ENCODE results near the gene CCDC174. TPM values are rescaled to one million over a fixed set of nuclear protein-coding genes. Genes with fewer than 3 reads are reported as not detected.

The CCDC174 gene
- total and polyA plus RNA-seq, 2 donors (not counting 3 experiments of a cell fraction or from before 2014, with no cell fraction given) = 4.7 to 16.6 TPM

DNA sequence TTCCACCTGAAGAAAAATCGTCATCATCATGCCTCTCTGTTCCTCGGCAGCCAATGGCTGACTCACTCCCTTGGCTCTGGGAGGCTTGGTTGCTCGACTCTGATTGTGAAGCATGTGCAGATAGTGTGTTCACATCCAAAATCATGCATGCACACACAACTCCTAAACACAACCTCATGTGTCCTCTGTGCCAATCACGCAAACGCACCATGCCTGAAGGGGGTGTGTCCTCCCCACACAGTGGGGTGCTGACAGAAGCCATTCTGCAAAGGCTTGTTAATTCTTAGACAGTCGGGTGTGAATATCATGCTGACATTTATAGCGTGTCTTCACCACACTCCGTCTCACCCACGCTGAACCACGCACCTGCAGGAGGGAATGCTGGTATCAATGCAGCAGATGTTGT is 11.4 kb upstream of the CCDC174 start:
- no peak overlapping the region for H3K27ac ChIP-seq (ENCODE audit: insufficient read depth, low read depth, low read length)
- ChIA-PET POLR2A (no interaction called here), CTCF (no interaction called here)
- H4K20me1 ChIP-seq (replicated peaks; ENCODE audit: control insufficient read depth, extremely low read depth, insufficient read depth, low read length) = no peaks in the 10 kb centered on the region
- DNase-seq (ENCODE audit: low read depth, low spot score) (no peak), FAIRE-seq (no peak)
- dilution Hi-C loops (cut with MboI; ENCODE audit: extremely low pct_ligation_motif_present, low sequenced_read_pairs) (no loop called here), intact Hi-C loops (cut with micrococcal nuclease) (no loop called here)
- H3K9me1 ChIP-seq (replicated peaks; ENCODE audit: control insufficient read depth, extremely low read depth, insufficient read depth, low read length) = no peaks in the 10 kb centered on the region
- TF ChIP-seq JUN (IDR thresholded peaks at IDR 0.05; ENCODE audit: borderline replicate concordance, insufficient read depth, insufficient read length, low read depth) = no peak
- TF ChIP-seq, protein P1, sequence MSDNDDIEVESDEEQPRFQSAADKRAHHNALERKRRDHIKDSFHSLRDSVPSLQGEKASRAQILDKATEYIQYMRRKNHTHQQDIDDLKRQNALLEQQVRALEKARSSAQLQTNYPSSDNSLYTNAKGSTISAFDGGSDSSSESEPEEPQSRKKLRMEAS (IDR thresholded peaks at IDR 0.05; ENCODE audit: insufficient read depth, insufficient read length) = no peak
- TF ChIP-seq FOS (IDR thresholded peaks at IDR 0.05; ENCODE audit: borderline replicate concordance, insufficient read depth, low read length) = no peak
- no peak for TF ChIP-seq MYC (IDR thresholded peaks at IDR 0.05; ENCODE audit: low read depth, low read length)
- no peak for TF ChIP-seq EZH2 (IDR thresholded peaks at IDR 0.05; ENCODE audit: borderline replicate concordance, low read depth, low read length, severe bottlenecking)
- no peak for TF ChIP-seq GATA2 (IDR thresholded peaks at IDR 0.05; ENCODE audit: insufficient read depth, insufficient read length, low read depth, low read length)
- no peak for TF ChIP-seq POLR2AphosphoS5 (IDR thresholded peaks at IDR 0.05; ENCODE audit: insufficient read depth, low read depth, low read length)
- TF ChIP-seq, protein P2, sequence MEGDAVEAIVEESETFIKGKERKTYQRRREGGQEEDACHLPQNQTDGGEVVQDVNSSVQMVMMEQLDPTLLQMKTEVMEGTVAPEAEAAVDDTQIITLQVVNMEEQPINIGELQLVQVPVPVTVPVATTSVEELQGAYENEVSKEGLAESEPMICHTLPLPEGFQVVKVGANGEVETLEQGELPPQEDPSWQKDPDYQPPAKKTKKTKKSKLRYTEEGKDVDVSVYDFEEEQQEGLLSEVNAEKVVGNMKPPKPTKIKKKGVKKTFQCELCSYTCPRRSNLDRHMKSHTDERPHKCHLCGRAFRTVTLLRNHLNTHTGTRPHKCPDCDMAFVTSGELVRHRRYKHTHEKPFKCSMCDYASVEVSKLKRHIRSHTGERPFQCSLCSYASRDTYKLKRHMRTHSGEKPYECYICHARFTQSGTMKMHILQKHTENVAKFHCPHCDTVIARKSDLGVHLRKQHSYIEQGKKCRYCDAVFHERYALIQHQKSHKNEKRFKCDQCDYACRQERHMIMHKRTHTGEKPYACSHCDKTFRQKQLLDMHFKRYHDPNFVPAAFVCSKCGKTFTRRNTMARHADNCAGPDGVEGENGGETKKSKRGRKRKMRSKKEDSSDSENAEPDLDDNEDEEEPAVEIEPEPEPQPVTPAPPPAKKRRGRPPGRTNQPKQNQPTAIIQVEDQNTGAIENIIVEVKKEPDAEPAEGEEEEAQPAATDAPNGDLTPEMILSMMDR (IDR thresholded peaks at IDR 0.05; ENCODE audit: extremely low read depth in 1 of 2, insufficient read depth in 1 of 2, low read depth in 1 of 2, low read length in 2 of 2) = no peak
- no peak for TF ChIP-seq POLR2A (IDR thresholded peaks at IDR 0.05; ENCODE audit: low read depth, low read length)
- no peak overlapping the region for H2AFZ ChIP-seq (ENCODE audit: low read depth, low read length)
- H3K27me3 ChIP-seq (ENCODE audit: control insufficient read depth in 2 of 2, insufficient read depth in 2 of 2, low read length in 2 of 2) = peaks cover 10 to 14% of the 10 kb centered on the region in 2 experiments
- peaks cover 6% of the 10 kb centered on the region for H3K4me1 ChIP-seq (ENCODE audit: control insufficient read depth, extremely low read depth, insufficient read depth, low read length)
- no peak overlapping the region for H3K9ac ChIP-seq (replicated peaks; ENCODE audit: extremely low read depth, insufficient read depth, low read length)
- H3K79me2 ChIP-seq (ENCODE audit: control insufficient read depth, insufficient read depth, low read length) = no peaks in the 10 kb centered on the region
- BruUV-seq (replicated peaks) = no TSS peak
- H3K9me3 ChIP-seq (replicated peaks; ENCODE audit: control insufficient read depth, insufficient read depth, low read length) = no peaks in the 10 kb centered on the region
- H3K36me3 ChIP-seq (ENCODE audit: control insufficient read depth in 2 of 2, extremely low read depth in 1 of 2, insufficient read depth in 2 of 2, low read length in 2 of 2) = no peaks in the 10 kb centered on the region
- H3K4me2 ChIP-seq (ENCODE audit: insufficient read depth, low read length) = no peak overlapping the region
- no peak overlapping the region for H3K4me3 ChIP-seq (replicated peaks in 1 of 3; ENCODE audit: insufficient read depth in 1 of 3, low read depth in 1 of 3, low read length in 3 of 3)

All from endothelial cell of umbilical vein (primary cell).